Neuronal stem cell (in vitro differentiated cells): ENCODE measurements around the gene DBI.

ENCODE experiments used
- DNase-seq: peaks from one replicate; pipeline ENCODE4 v3.0.0-alpha.2; 2013; ENCODE audit warnings: low spot score
- H2AFZ ChIP-seq: one replicate; pipeline ENCODE4 v1.6.1; 2013; ENCODE audit warnings: mild to moderate bottlenecking, low read length, inconsistent platforms
- H2AK5ac ChIP-seq: 2 replicates; pipeline ENCODE4 v1.6.1; 2013; ENCODE audit warnings: low read depth, mild to moderate bottlenecking, inconsistent platforms, low read length, moderate library complexity, mixed read lengths
- H2BK120ac ChIP-seq: 2 replicates; pipeline ENCODE4 v1.6.1; 2013; ENCODE audit warnings: low read depth, mild to moderate bottlenecking, inconsistent platforms, low read length, moderate library complexity, mixed read lengths
- H2BK12ac ChIP-seq: one replicate; pipeline ENCODE4 v1.6.1; 2013; ENCODE audit warnings: low read length, inconsistent platforms
- H2BK15ac ChIP-seq: 2 replicates; pipeline ENCODE4 v1.6.1; 2013; ENCODE audit warnings: mild to moderate bottlenecking, low read length, inconsistent platforms, mixed read lengths
- H2BK5ac ChIP-seq: one replicate; pipeline ENCODE4 v1.6.1; 2013; ENCODE audit warnings: inconsistent platforms, mild to moderate bottlenecking, low read length, moderate library complexity
- H3K14ac ChIP-seq: one replicate; pipeline ENCODE4 v1.6.1; 2013; ENCODE audit warnings: low read length, inconsistent platforms
- H3K18ac ChIP-seq: 2 replicates; pipeline ENCODE4 v1.6.1; 2013; ENCODE audit warnings: low read length, inconsistent platforms
- H3K23ac ChIP-seq: 2 replicates; pipeline ENCODE4 v1.6.1; 2013; ENCODE audit warnings: low read depth, mild to moderate bottlenecking, mixed read lengths, low read length, inconsistent platforms; ENCODE audit not compliant: poor library complexity
- H3K27ac ChIP-seq: replicated peaks from 3 replicates; pipeline ENCODE4 v1.5.1; 2013; ENCODE audit warnings: low read length, inconsistent platforms
- H3K27me3 ChIP-seq, 3 experiments: 2 replicates each; pipeline ENCODE4 v1.6.1; 2013; ENCODE audit warnings: low read length in 3 of 3, mild to moderate bottlenecking in 2 of 3, inconsistent platforms in 1 of 3, low read depth in 1 of 3, mixed read lengths in 1 of 3, moderate library complexity in 1 of 3; ENCODE audit not compliant: control insufficient read depth in 3 of 3, insufficient read depth in 3 of 3
- H3K36me3 ChIP-seq, 2 donors: replicated peaks in 1 of 2; 2 replicates each; pipeline ENCODE4 v1.6.1; 2013; ENCODE audit warnings: low read length in 2 of 2; ENCODE audit not compliant: control insufficient read depth in 2 of 2, insufficient read depth in 2 of 2
- H3K4ac ChIP-seq: 2 replicates; pipeline ENCODE4 v1.6.1; 2013; ENCODE audit warnings: inconsistent platforms, mild to moderate bottlenecking, low read length, moderate library complexity
- H3K4me1 ChIP-seq, 2 donors: 1 replicate in 1 of 2; 2 replicates in 1 of 2; pipeline ENCODE4 v1.6.1; 2013; ENCODE audit warnings: low read length in 2 of 2, low read depth in 1 of 2; ENCODE audit not compliant: control insufficient read depth in 2 of 2, insufficient read depth in 1 of 2
- H3K4me2 ChIP-seq: one replicate; pipeline ENCODE4 v1.6.1; 2013; ENCODE audit warnings: mild to moderate bottlenecking, low read length, inconsistent platforms; ENCODE audit not compliant: insufficient read depth, poor library complexity, severe bottlenecking
- H3K4me3 ChIP-seq, 2 donors: 2 replicates each; pipeline ENCODE4 v1.5.1; 2013; ENCODE audit warnings: low read length in 2 of 2, mild to moderate bottlenecking in 2 of 2, inconsistent platforms in 1 of 2, moderate library complexity in 1 of 2
- H3K79me1 ChIP-seq: one replicate; pipeline ENCODE4 v1.6.1; 2013; ENCODE audit warnings: low read depth, mild to moderate bottlenecking, inconsistent platforms, low read length, moderate library complexity
- H3K9ac ChIP-seq: one replicate; pipeline ENCODE4 v1.6.1; 2013; ENCODE audit warnings: mild to moderate bottlenecking, low read depth, low read length, inconsistent platforms; ENCODE audit not compliant: poor library complexity
- H3K9me3 ChIP-seq, 2 donors: replicated peaks in 1 of 2; 2 replicates each; pipeline versions ENCODE3 to v1.6.1; 2013; ENCODE audit warnings: low read length in 2 of 2, mild to moderate bottlenecking in 2 of 2, inconsistent platforms in 1 of 2, low read depth in 1 of 2, mixed read lengths in 1 of 2, moderate library complexity in 1 of 2; ENCODE audit not compliant: control insufficient read depth in 2 of 2, insufficient read depth in 1 of 2
- H4K8ac ChIP-seq: one replicate; pipeline ENCODE4 v1.6.1; 2013; ENCODE audit warnings: low read depth, mild to moderate bottlenecking, inconsistent platforms, low read length, moderate library complexity
- H4K91ac ChIP-seq: one replicate; pipeline ENCODE4 v1.6.1; 2013; ENCODE audit warnings: low read length, low read depth, mild to moderate bottlenecking, inconsistent platforms; ENCODE audit not compliant: poor library complexity
- WGBS, 2 donors: extraction: QIAGEN DNeasy Blood & Tissue Kit; methylation state at CpG; one replicate each; pipeline ENCODE4 v1.1.7; 2013; ENCODE audit warnings: missing lambda C conversion rate in 2 of 2, mixed read lengths in 1 of 2; ENCODE audit not compliant: insufficient read length in 2 of 2, insufficient replicate concordance in 1 of 2; ENCODE audit errors: extremely low coverage in 2 of 2; 5-methylcytosine and 5-hydroxymethylcytosine counted together

DBI gene

DNA sequence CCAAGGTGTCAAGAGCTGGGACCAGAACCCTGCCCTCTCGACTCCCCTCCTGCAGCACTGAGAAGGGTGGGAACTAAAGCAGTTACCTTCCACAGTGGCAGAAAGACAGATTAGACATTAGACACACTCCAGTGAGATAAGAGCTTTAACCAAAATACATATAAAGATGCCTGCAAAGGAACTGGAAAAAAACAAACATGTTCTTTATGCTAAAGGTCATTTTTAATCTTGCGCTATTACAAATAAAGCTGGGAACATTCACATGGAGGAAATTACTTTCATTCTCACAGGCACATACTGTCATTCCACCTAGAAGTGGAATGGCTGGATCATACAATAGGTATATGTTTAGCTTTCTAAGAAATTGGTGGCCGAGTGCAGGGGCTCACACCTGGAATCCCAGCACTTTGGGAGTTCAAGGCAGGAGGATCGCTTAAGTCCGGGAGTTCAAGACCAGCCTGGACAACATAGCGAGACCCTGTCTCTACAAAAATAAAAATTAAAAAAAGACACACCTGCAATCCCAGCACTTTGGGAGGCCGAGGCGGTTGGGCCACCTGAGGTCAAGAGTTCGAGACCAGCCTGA is 42.0 kb upstream of the DBI start:
- Histone ChIP-seq H3K27ac (no peak overlapping the region), H3K79me1 (no peaks in the 10 kb centered on the region), H3K18ac (no peak overlapping the region), H3K36me3 (no peaks in the 10 kb centered on the region), H3K9me3 (no peaks in the 10 kb centered on the region), H2BK120ac (no peak overlapping the region), H2BK15ac (no peak overlapping the region), H2BK5ac (no peak overlapping the region), H3K4me3 (no peak overlapping the region), H3K4ac (no peak overlapping the region), H3K14ac (no peak overlapping the region), H3K23ac (no peak overlapping the region), H3K27me3 (no peaks in the 10 kb centered on the region), H3K9ac (no peak overlapping the region), H2AFZ (no peak overlapping the region), H3K4me1 (no peaks in the 10 kb centered on the region), H2BK12ac (no peak overlapping the region), H3K4me2 (no peak overlapping the region), H4K8ac (no peak overlapping the region), H2AK5ac (no peak overlapping the region), H4K91ac (no peak overlapping the region)
- no CpG with 5 or more reads among the region's 9 CpGs for WGBS, 2 donors
- DNase-seq, result no peak

- no peak overlapping the region for H3K4me3 ChIP-seq
- no peak overlapping the region for H3K27ac ChIP-seq
Measured at GRCh38 chr2:119326938-119327337, 39.8 kb upstream of the DBI start.

DNA sequence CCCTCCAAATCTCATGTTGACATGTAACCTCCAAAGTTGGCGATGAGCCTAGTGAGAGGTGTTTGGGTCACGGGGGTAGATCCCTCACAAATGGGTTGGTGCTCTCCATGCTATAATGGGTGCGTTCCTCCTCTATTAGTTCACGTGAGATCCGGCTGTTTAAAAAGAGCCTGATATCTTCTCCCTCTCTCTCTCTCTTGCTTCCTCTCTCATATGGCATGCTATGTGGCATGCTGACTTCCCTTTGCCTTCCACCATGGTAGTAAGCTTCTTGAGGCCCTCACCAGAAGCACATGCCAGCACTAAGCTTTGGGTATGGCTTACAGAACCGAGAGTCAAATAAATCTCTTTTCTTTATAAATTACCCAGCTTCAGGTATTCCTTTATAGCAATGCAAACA is 39.3 kb upstream of the DBI start:
- Histone ChIP-seq H3K36me3 (no peaks in the 10 kb centered on the region), H3K4me3 (no peak overlapping the region), H3K4me1 (no peaks in the 10 kb centered on the region), H2BK12ac (no peak overlapping the region), H3K4ac (no peak overlapping the region), H3K27me3 (no peaks in the 10 kb centered on the region), H3K79me1 (no peaks in the 10 kb centered on the region), H2BK5ac (no peak overlapping the region), H3K9ac (no peak overlapping the region), H3K27ac (no peak overlapping the region), H2AK5ac (no peak overlapping the region), H2BK15ac (no peak overlapping the region), H3K18ac (no peak overlapping the region), H3K23ac (no peak overlapping the region), H3K14ac (no peak overlapping the region), H3K4me2 (no peak overlapping the region), H4K91ac (no peak overlapping the region), H2AFZ (no peak overlapping the region), H4K8ac (no peak overlapping the region), H3K9me3 (no peaks in the 10 kb centered on the region), H2BK120ac (no peak overlapping the region)
- WGBS, 2 donors, result no CpG with 5 or more reads among the region's 6 CpGs
- no peak for DNase-seq

More at GRCh38 chr2:119326938-119327337, 39.8 kb upstream of the DBI start:
- Histone ChIP-seq H3K9ac (no peak overlapping the region), H4K8ac (no peak overlapping the region), H3K4ac (no peak overlapping the region), H3K4me2 (no peak overlapping the region), H3K36me3 (no peaks in the 10 kb centered on the region), H3K23ac (no peak overlapping the region), H3K27me3 (no peaks in the 10 kb centered on the region), H3K79me1 (no peaks in the 10 kb centered on the region), H3K14ac (no peak overlapping the region), H2AK5ac (no peak overlapping the region), H2AFZ (no peak overlapping the region), H3K18ac (no peak overlapping the region), H2BK120ac (no peak overlapping the region), H2BK12ac (no peak overlapping the region), H3K9me3 (no peaks in the 10 kb centered on the region), H2BK5ac (no peak overlapping the region), H2BK15ac (no peak overlapping the region), H4K91ac (no peak overlapping the region), H3K4me1 (no peaks in the 10 kb centered on the region)
- no CpG with 5 or more reads among the region's 1 CpG for WGBS, 2 donors
- DNase-seq, result no peak

- Histone ChIP-seq H2BK120ac (no peak overlapping the region), H3K79me1 (no peaks in the 10 kb centered on the region), H3K4me2 (no peak overlapping the region), H4K8ac (no peak overlapping the region), H3K27ac (no peak overlapping the region), H3K9ac (no peak overlapping the region), H3K4me1 (peaks cover 0 to 2% of the 10 kb centered on the region in 2 donors), H3K4ac (no peak overlapping the region), H2BK5ac (no peak overlapping the region), H2AFZ (no peak overlapping the region), H3K18ac (no peak overlapping the region), H3K23ac (no peak overlapping the region), H2BK12ac (no peak overlapping the region), H4K91ac (no peak overlapping the region), H2BK15ac (no peak overlapping the region), H3K9me3 (no peaks in the 10 kb centered on the region), H2AK5ac (no peak overlapping the region), H3K27me3 (no peaks in the 10 kb centered on the region), H3K36me3 (no peaks in the 10 kb centered on the region), H3K14ac (no peak overlapping the region), H3K4me3 (no peak overlapping the region)
- no peak for DNase-seq
- no CpG with 5 or more reads among the region's 6 CpGs for WGBS, 2 donors
Measured at GRCh38 chr2:119332953-119333352, 33.8 kb upstream of the DBI start.
